ENCODE results near the gene MYL7.

DNA sequence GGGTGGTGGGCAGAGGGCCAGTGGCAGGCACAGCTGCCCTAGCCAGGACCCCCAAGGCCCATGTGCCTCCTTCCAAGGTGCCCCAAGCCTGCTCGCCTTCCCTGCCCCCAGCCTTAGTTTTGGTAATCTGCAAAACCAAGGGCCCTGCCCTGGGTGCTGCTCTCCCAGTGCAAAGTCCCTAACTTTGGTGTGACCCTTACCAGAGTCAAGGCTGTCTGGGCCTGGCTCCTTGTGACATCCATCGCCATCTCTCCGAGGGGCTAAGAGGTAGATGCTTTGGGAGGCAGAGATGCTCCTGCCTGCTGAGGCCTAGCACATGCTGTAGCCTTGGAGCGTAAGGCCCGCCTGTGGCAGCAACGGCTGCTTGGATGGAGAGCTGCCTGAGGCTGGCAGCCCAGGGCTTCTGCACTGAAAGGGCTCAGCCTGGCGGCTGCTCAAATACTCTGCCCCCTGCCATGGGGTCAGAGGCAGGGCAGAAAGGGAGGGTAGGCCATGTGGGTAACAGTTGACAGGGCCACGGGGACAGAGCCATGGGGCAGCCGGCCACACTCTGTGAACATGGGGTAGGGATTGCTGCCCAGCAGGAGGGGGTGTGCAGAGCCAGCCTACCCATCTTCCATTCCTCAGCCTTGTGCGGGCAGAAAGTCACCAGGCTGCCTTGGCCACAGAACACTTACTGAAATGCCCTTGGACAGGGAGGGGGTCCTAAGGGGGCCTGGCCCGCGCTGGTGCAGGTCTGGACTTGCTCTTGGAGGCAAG is 17.9 kb upstream of the MYL7 start:
- TF ChIP-seq YY1 (IDR thresholded peaks at IDR 0.05; ENCODE audit: insufficient read depth, insufficient read length): no peak
- TF ChIP-seq ZNF274 (IDR thresholded peaks at IDR 0.05; ENCODE audit: low read depth, low read length): no peak
